ENCODE results near the gene LARGE1.

LARGE1 gene

GRCh38 chr22:33841281-33842005 is 78.8 kb downstream of the LARGE1 start:
- H3K27ac ChIP-seq, result no peak overlapping the region

GRCh38 chr22:33838644-33839043 is 81.6 kb downstream of the LARGE1 start:
- TF ChIP-seq ZFX (IDR thresholded peaks at IDR 0.05; ENCODE audit: borderline replicate concordance), result no peak
- TF ChIP-seq CTCF (IDR thresholded peaks at IDR 0.05), result no peak
- no peak overlapping the region for H3K27ac ChIP-seq

More at GRCh38 chr22:33841281-33842005, 78.8 kb downstream of the LARGE1 start:
- no peak for TF ChIP-seq ZFX (IDR thresholded peaks at IDR 0.05; ENCODE audit: borderline replicate concordance)
- no peak for TF ChIP-seq CTCF (IDR thresholded peaks at IDR 0.05)

- no peak for TF ChIP-seq CTCF (IDR thresholded peaks at IDR 0.05)
- TF ChIP-seq ZFX (IDR thresholded peaks at IDR 0.05; ENCODE audit: borderline replicate concordance), result no peak
- H3K27ac ChIP-seq, result no peak overlapping the region
Observed at GRCh38 chr22:33837826-33838225, 82.5 kb downstream of the LARGE1 start.

DNA sequence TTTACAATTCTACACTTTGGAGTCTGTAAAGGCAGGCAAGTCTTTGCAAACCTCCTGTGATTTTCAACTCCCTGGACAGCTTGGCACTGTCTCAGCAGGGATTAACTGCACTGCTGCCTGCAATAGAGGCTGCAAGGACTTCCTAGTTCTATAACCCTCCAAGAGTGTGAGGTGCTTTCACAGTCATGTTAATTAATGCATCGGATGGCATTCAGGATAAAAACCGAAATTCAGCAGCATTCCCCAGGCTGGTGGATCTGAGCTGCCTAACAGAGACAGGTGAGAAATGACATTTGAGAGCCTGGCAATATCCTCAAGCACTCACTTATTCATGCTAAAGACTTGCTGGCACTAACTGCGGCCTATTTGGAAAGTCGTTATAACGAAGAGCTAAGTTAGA is 85.0 kb downstream of the LARGE1 start:
- H3K27ac ChIP-seq, result no peak overlapping the region
- no peak for TF ChIP-seq CTCF (IDR thresholded peaks at IDR 0.05)
- no peak for TF ChIP-seq ZFX (IDR thresholded peaks at IDR 0.05; ENCODE audit: borderline replicate concordance)

DNA sequence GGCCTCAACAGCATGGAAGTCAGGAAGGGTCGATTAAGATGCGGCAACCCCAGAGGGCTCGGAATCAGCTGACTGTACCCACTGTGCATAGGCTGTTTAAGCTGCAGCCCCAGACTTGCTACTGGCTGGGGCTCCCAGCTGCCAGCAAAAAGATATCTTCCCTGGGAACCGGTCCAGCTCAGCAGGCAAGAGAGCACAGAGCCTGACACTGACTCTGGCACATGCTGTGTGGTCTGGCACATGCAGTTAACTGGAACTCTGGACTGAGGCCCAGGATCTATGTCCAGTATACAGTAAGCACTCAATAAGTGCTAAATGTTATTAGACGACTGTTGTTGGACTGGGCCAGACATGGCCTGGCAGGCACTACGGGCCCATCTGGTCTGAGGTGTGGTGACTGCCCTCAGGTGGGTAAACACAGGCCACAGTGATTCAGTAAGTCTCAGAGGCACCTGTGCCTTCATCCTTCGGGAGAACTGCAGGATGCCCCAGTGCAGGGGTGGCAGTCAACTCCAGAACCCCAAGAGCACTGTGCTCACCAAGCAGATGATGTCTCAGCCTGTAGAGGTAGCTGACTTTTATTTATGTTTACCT is 87.6 kb downstream of the LARGE1 start:
- H3K27ac ChIP-seq, result no peak overlapping the region
- TF ChIP-seq CTCF (IDR thresholded peaks at IDR 0.05) (no peak), ZFX (IDR thresholded peaks at IDR 0.05; ENCODE audit: borderline replicate concordance) (no peak)

DNA sequence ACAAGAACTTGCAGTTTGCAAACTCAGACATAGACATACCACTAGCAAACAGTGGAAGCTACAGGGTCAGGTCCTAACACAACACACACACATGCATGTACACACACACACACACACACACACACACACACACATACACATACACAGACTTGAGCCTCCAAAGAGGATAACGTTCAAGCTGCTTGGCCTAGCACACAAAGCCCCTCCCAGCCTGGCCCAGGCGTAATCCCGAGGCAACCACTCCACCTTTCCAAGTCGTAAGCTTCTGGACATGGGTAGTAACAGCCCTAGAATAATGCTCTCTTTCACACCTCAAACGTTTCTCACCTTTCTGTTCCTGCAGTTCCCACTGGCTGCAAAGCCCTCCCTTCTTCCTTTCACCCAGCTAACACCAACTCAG is 88.6 kb downstream of the LARGE1 start:
- TF ChIP-seq ZFX (IDR thresholded peaks at IDR 0.05; ENCODE audit: borderline replicate concordance) (no peak), CTCF (IDR thresholded peaks at IDR 0.05) (no peak)

GRCh38 chr22:33831207-33831606 is 89.1 kb downstream of the LARGE1 start:
- TF ChIP-seq CTCF (IDR thresholded peaks at IDR 0.05) (no peak), ZFX (IDR thresholded peaks at IDR 0.05; ENCODE audit: borderline replicate concordance) (no peak)
- H3K27ac ChIP-seq, result no peak overlapping the region

More for the DNA sequence above, 88.6 kb downstream of the LARGE1 start:
- H3K27ac ChIP-seq, result no peak overlapping the region
